ENCODE measurements around the gene ZNF687.

Gene ZNF687

DNA sequence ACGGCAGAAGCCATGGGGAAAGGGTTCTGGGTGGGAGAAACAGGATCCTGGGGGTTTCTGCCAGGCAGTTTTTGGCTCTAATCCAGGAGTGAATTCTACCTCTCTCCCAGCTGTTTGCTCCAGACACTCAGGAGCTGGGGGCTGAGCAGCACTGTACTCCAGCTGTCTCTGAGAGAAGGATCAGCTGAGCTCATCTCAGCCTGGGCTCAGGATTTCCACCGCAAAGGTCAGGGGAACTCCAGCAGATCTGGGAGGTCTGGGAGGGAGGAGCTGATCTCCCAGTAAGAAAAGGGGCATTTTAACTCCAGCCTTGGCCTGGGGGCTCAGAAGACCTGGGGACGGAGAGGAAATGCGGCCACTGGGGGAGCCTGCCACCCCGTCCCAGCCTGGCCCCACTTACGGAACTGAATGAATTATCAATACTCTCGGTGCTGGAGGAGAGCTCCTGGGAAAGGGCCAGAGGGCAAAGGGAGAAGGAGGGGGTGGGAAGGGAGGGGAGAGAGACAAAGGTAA is 27.8 kb downstream of the ZNF687 start:
- H3K36me3 Mint-ChIP-seq (ENCODE audit: low read depth), result peaks cover 76% of the 10 kb centered on the region
- H3K4me3 Mint-ChIP-seq, result peak overlapping the region; percentile 43 to 50 (median 46)

GRCh38 chr1:151311011-151311410 is 28.9 kb downstream of the ZNF687 start:
- Mint-ChIP-seq H3K4me1 (peaks cover 72% of the 10 kb centered on the region), H3K36me3 (ENCODE audit: low read depth) (peaks cover 74% of the 10 kb centered on the region), H3K27me3 (ENCODE audit: low read depth) (no peaks in the 10 kb centered on the region), H3K9me3 (no peaks in the 10 kb centered on the region), H3K4me3 (no peak overlapping the region), H3K27ac (peak overlapping the region; percentile 33 to 92 (median 90))
- TF ChIP-seq, protein P1, sequence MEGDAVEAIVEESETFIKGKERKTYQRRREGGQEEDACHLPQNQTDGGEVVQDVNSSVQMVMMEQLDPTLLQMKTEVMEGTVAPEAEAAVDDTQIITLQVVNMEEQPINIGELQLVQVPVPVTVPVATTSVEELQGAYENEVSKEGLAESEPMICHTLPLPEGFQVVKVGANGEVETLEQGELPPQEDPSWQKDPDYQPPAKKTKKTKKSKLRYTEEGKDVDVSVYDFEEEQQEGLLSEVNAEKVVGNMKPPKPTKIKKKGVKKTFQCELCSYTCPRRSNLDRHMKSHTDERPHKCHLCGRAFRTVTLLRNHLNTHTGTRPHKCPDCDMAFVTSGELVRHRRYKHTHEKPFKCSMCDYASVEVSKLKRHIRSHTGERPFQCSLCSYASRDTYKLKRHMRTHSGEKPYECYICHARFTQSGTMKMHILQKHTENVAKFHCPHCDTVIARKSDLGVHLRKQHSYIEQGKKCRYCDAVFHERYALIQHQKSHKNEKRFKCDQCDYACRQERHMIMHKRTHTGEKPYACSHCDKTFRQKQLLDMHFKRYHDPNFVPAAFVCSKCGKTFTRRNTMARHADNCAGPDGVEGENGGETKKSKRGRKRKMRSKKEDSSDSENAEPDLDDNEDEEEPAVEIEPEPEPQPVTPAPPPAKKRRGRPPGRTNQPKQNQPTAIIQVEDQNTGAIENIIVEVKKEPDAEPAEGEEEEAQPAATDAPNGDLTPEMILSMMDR (IDR thresholded peaks at IDR 0.05; ENCODE audit: unreplicated experiment in 3 of 3), result no peak

More for the DNA sequence above, 27.8 kb downstream of the ZNF687 start:
- TF ChIP-seq, protein P1 (IDR thresholded peaks at IDR 0.05; ENCODE audit: unreplicated experiment in 3 of 3), result no peak
- H3K27me3 Mint-ChIP-seq (ENCODE audit: low read depth), result no peaks in the 10 kb centered on the region
- peaks cover 67% of the 10 kb centered on the region for H3K4me1 Mint-ChIP-seq
- H3K27ac Mint-ChIP-seq, result peak overlapping the region; percentile 90 to 94 (median 92)
- H3K9me3 Mint-ChIP-seq, result no peaks in the 10 kb centered on the region

- Mint-ChIP-seq H3K27me3 (ENCODE audit: low read depth) (no peaks in the 10 kb centered on the region), H3K9me3 (no peaks in the 10 kb centered on the region), H3K36me3 (ENCODE audit: low read depth) (peaks cover 74% of the 10 kb centered on the region), H3K27ac (peak overlapping the region; percentile 33 to 92 (median 90)), H3K4me1 (peaks cover 72% of the 10 kb centered on the region), H3K4me3 (peak overlapping the region in 1 of 3 experiments; percentile 18)
- TF ChIP-seq, protein P1 (IDR thresholded peaks at IDR 0.05; ENCODE audit: unreplicated experiment in 3 of 3), result no peak
Measured at GRCh38 chr1:151311589-151312331, 29.7 kb downstream of the ZNF687 start.

- H3K27me3 Mint-ChIP-seq (ENCODE audit: low read depth), result no peaks in the 10 kb centered on the region
- peaks cover 69% of the 10 kb centered on the region for H3K36me3 Mint-ChIP-seq (ENCODE audit: low read depth)
- peak overlapping the region in 2 of 3 experiments; percentile 90 to 92 for H3K27ac Mint-ChIP-seq
- TF ChIP-seq, protein P1 (IDR thresholded peaks at IDR 0.05; ENCODE audit: unreplicated experiment in 3 of 3), result no peak
- H3K9me3 Mint-ChIP-seq, result no peaks in the 10 kb centered on the region
- no peak overlapping the region for H3K4me3 Mint-ChIP-seq
- H3K4me1 Mint-ChIP-seq, result peaks cover 72% of the 10 kb centered on the region
Measured at GRCh38 chr1:151312411-151312810, 30.3 kb downstream of the ZNF687 start.

DNA sequence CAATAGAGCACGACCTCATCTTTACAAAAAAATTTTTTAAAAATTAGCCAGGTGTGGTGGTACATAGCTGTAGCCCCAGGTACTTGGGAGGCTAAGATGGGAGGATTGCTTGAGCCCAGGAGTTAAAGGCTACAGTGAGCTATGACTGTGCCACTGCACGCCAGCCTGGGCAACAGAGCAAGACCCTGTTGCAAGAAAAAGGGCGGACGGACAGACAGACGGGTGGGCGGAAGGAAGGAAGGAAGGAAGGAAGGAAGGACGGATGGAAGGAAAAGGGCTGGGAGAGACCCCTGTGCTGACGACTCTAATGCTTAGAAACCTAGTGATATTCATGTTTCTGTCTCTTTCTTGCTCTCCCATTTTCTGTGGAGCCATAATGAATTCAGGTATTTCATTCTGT is 30.7 kb downstream of the ZNF687 start:
- H3K27me3 Mint-ChIP-seq (ENCODE audit: low read depth), result no peaks in the 10 kb centered on the region
- TF ChIP-seq, protein P1 (IDR thresholded peaks at IDR 0.05; ENCODE audit: unreplicated experiment in 3 of 3), result no peak
- H3K9me3 Mint-ChIP-seq, result no peaks in the 10 kb centered on the region
- H3K4me1 Mint-ChIP-seq, result peaks cover 72% of the 10 kb centered on the region
- peak overlapping the region in 1 of 3 experiments; percentile 90 for H3K27ac Mint-ChIP-seq
- peaks cover 70% of the 10 kb centered on the region for H3K36me3 Mint-ChIP-seq (ENCODE audit: low read depth)
- peak overlapping the region in 1 of 3 experiments; percentile 28 for H3K4me3 Mint-ChIP-seq

Data from nephron (organoid).